Activated CD8-positive, alpha-beta T cell treated with anti-CD3 and anti-CD28 coated beads for 36 hours (primary cell): Measurements from ENCODE around the gene LEPR. TPM values are rescaled to one million over a fixed set of nuclear protein-coding genes. Genes with fewer than 3 reads are reported as not detected.
"Not testable (repeated sequence)": the region's sequence is repeated elsewhere in the genome, so short reads cannot be mapped to it uniquely, and the experiment has no call there.

Experiments
- ATAC-seq: fragments of 200-7000 bp; cut with Tn5 transposase; one replicate; pipeline ENCODE4 v1.10.0; 2021; ENCODE audit warnings: mild to moderate bottlenecking, moderate library complexity
- CTCF ChIA-PET: fragments of 350-600 bp; sonication (Branson Sonifier 250); formaldehyde crosslinking; loops from one replicate; lab custom pipeline; 2021; ENCODE audit warnings: antibody characterized with exemption; lab: Charles Lee
- POLR2A ChIA-PET: fragments of 350-600 bp; sonication (Branson Sonifier 250); formaldehyde crosslinking; loops from one replicate; lab custom pipeline; 2021; ENCODE audit warnings: antibody characterized with exemption; lab: Charles Lee
- DNase-seq: peaks from one replicate; pipeline ENCODE4 v3.0.0-alpha.2; 2020
- H3K27ac Mint-ChIP-seq: one replicate; pipeline ENCODE4 v1.8.0; 2021; ENCODE audit warnings: mild to moderate bottlenecking, mixed read lengths
- H3K27me3 Mint-ChIP-seq: one replicate; pipeline ENCODE4 v1.8.0; 2021; ENCODE audit warnings: mixed read lengths
- H3K36me3 Mint-ChIP-seq: one replicate; pipeline ENCODE4 v1.8.0; 2021; ENCODE audit warnings: low read depth, mixed read lengths
- H3K4me1 Mint-ChIP-seq: one replicate; pipeline ENCODE4 v1.8.0; 2021; ENCODE audit warnings: low read depth, mixed read lengths
- H3K4me3 Mint-ChIP-seq: one replicate; pipeline ENCODE4 v1.8.0; 2021; ENCODE audit warnings: mild to moderate bottlenecking, moderate library complexity, mixed read lengths
- H3K9me3 Mint-ChIP-seq: one replicate; pipeline ENCODE4 v1.8.0; 2021; ENCODE audit warnings: mixed read lengths
- intact Hi-C: fragments of 100-400 bp; cut with micrococcal nuclease; formaldehyde crosslinking; loops from one replicate; pipeline ENCODE4 v1.10.0; 2022
- total RNA-seq, 2 experiments: library from RNA; stranded (reverse); gene quantifications; one replicate each; pipeline ENCODE4 v1.2.3, GENCODE V29; 2021
- TF ChIP-seq, protein P1 (sequence below): fragments of 200-600 bp; IDR thresholded peaks from one replicate; pipeline ENCODE4 v1.8.0; 2022; ENCODE audit warnings: antibody characterized with exemption, mild to moderate bottlenecking

Gene LEPR
- total RNA-seq, 2 experiments from 2014 or later = 3.0 TPM

- Mint-ChIP-seq H3K4me3 (no peak overlapping the region), H3K27me3 (peaks cover 12% of the 10 kb centered on the region), H3K4me1 (no peaks in the 10 kb centered on the region), H3K27ac (no peak overlapping the region), H3K36me3 (no peaks in the 10 kb centered on the region), H3K9me3 (no peaks in the 10 kb centered on the region)
- DNase-seq = no peak
- CTCF ChIA-PET = no interaction called here
- TF ChIP-seq, protein P1, sequence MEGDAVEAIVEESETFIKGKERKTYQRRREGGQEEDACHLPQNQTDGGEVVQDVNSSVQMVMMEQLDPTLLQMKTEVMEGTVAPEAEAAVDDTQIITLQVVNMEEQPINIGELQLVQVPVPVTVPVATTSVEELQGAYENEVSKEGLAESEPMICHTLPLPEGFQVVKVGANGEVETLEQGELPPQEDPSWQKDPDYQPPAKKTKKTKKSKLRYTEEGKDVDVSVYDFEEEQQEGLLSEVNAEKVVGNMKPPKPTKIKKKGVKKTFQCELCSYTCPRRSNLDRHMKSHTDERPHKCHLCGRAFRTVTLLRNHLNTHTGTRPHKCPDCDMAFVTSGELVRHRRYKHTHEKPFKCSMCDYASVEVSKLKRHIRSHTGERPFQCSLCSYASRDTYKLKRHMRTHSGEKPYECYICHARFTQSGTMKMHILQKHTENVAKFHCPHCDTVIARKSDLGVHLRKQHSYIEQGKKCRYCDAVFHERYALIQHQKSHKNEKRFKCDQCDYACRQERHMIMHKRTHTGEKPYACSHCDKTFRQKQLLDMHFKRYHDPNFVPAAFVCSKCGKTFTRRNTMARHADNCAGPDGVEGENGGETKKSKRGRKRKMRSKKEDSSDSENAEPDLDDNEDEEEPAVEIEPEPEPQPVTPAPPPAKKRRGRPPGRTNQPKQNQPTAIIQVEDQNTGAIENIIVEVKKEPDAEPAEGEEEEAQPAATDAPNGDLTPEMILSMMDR = no peak
- no peak for ATAC-seq
- intact Hi-C loops = no loop called here
- POLR2A ChIA-PET = interaction anchor here (1.3 kb wide), 1 partner anchor 26 kb away, joined by 3 read pairs; no protein-coding TSS in a partner anchor
Measured at GRCh38 chr1:65378247-65378946, 42.1 kb upstream of the LEPR start.

- H3K27me3 Mint-ChIP-seq, DNase-seq, H3K4me3 Mint-ChIP-seq, intact Hi-C loops, H3K4me1 Mint-ChIP-seq, H3K9me3 Mint-ChIP-seq, H3K36me3 Mint-ChIP-seq, H3K27ac Mint-ChIP-seq, ATAC-seq, POLR2A ChIA-PET: not testable (repeated sequence)
- CTCF ChIA-PET = interaction anchor here (1.3 kb wide), 1 partner anchor 13 kb away, joined by 3 read pairs; no protein-coding TSS in a partner anchor
Measured at GRCh38 chr1:65384426-65384825, 36.0 kb upstream of the LEPR start.

DNA sequence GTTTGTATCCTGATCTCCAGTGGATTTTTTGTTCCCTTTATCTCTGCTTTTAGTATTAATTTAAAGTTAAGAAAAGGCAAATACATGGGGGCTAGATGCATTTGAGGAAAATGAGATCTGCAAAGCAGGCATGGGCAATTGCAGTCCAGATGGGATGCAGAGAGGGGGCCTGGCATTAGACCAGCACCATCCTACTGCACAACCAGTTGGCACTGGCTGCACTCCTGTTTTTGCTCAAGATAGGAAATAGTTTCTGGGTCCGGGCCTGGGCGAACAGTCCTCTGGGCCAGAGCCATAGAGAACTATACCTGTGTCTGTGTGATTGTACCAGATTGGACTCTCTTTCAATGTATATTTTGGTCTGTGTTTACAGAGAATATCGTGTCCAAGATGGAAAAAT is 34.0 kb upstream of the LEPR start:
- intact Hi-C loops = no loop called here
- no peak for ATAC-seq
- DNase-seq = no peak
- Mint-ChIP-seq H3K4me3 (no peak overlapping the region), H3K27me3 (peaks cover 3% of the 10 kb centered on the region), H3K36me3 (no peaks in the 10 kb centered on the region), H3K9me3 (no peaks in the 10 kb centered on the region), H3K27ac (no peak overlapping the region), H3K4me1 (peaks cover 11% of the 10 kb centered on the region)
- CTCF ChIA-PET = no interaction called here
- POLR2A ChIA-PET = no interaction called here
- TF ChIP-seq, protein P1 = no peak

DNA sequence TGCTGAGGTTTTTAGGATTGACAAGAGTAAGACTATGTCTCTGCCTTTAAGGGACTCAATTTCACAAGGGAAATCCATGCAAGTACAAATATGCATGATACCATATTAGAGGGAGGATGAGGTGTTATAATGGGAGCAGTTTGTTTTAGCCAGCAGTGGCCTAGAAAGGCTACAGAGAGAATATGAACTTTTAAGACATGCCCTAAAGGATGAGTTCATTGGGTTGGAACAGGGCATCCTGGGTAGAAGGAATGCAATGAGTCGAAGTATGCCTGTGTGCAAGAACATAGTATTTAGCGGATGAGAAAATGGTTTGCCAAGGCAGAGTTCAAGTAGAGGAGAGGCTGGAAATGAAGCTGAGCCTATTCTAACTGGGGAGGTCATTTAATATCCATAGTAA is 32.6 kb upstream of the LEPR start:
- ChIA-PET CTCF (no interaction called here), POLR2A (no interaction called here)
- Mint-ChIP-seq H3K4me3 (no peak overlapping the region), H3K27ac (no peak overlapping the region), H3K27me3 (no peaks in the 10 kb centered on the region), H3K4me1 (peaks cover 13% of the 10 kb centered on the region), H3K36me3 (peaks cover 2% of the 10 kb centered on the region), H3K9me3 (no peaks in the 10 kb centered on the region)
- intact Hi-C loops = no loop called here
- no peak for DNase-seq
- ATAC-seq = no peak
- TF ChIP-seq, protein P1 = no peak

- H3K4me3 Mint-ChIP-seq = no peak overlapping the region
- ATAC-seq (no peak), DNase-seq (no peak)
- ChIA-PET CTCF (no interaction called here), POLR2A (no interaction called here)
- H3K27ac Mint-ChIP-seq = no peak overlapping the region
- peaks cover 24% of the 10 kb centered on the region for H3K4me1 Mint-ChIP-seq
- intact Hi-C loops = no loop called here
- H3K36me3 Mint-ChIP-seq = peaks cover 2% of the 10 kb centered on the region
- no peaks in the 10 kb centered on the region for H3K27me3 Mint-ChIP-seq
- H3K9me3 Mint-ChIP-seq = no peaks in the 10 kb centered on the region
- TF ChIP-seq, protein P1 = no peak
Measured at GRCh38 chr1:65388908-65389695, 31.4 kb upstream of the LEPR start.
